Ramos (cell line): Measurements from ENCODE around the gene DDX54.
"Not testable (repeated sequence)": the region's sequence is repeated elsewhere in the genome, so short reads cannot be mapped to it uniquely, and the experiment has no call there.

ENCODE experiments used
- in situ Hi-C: fragments of 300-500 bp; cut with MboI; formaldehyde crosslinking; loops from one replicate; pipeline ENCODE4 v1.14.3; 2022; ENCODE audit warnings: low sequenced_read_pairs; ENCODE audit not compliant: unreplicated experiment

Gene DDX54

DNA sequence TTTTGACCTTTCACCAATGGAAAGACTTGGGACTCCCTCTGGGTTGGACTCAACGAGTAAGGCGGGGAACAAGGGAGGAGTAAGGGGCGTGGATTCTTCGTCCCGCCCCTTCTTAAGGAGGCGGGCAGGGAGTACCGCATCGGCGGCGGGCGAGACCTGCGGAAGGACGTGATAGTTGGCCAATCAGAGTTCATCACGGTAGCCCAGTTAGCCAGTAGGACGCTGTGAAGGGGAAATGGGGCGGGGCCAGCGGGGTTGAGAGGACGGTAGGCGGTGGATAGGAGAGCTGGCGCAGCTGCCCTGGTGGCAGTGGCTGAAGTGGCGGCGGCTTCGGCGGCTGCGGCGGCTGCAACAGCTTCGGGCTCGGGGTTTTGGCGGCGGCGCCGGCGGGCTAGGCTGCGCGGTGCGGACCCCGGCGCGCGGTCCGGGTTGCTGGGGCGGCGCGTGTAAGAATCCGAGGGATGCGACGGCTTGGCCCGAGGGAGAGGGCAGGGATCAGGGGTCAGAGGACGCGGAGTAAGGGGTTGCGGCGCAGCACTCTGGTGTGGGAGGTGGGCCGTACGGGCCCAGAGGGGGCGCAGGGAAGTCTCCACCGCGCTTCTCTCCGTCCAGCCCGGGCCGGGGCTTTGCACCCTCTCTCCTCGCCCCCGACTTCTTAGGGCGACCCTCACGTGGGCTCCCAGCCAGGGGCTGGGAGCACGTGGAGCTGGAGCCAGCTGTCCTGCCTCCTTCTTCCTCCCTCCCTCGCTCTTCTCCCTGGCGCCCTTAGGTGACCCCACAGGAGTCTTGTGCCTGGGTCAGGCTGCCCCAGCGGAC is 36.1 kb upstream of the DDX54 start, which contains the start of gene TPCN1:
Gene TPCN1, plus strand, starts transcription at position 284 of the 816 bp plus-strand sequence. CDS start 5,389 bp downstream, outside the sequence.
- in situ Hi-C loops, result no loop called here

DNA sequence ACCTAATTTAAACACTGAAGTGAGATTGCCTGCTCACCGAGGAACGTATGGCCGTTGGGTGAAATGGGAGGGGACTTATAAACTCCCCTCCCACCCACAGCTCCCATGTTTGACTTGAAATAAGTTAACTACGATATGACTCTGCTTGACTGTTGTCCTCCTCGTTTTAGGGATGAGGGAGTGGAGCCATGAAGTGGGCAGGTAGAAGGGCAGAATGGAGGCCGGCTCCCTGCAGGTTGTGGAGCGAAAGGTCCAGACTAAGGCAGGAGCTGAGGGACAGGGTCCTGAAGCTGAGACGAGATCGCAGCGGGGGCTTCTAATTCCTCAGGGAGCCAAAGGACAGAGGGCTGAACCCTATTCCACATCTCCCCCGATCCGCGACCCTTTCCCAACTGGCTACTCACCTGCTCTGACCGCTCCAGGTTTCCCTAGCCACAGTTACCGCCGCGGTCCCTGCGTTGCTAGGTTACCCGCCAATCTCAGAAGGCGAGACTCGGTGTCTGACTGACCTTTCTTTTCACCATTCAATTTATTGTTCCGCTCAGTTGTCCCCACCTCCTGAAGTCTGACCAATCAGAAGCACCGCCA is 35.4 kb upstream of the DDX54 start:
- in situ Hi-C loops, result no loop called here

DNA sequence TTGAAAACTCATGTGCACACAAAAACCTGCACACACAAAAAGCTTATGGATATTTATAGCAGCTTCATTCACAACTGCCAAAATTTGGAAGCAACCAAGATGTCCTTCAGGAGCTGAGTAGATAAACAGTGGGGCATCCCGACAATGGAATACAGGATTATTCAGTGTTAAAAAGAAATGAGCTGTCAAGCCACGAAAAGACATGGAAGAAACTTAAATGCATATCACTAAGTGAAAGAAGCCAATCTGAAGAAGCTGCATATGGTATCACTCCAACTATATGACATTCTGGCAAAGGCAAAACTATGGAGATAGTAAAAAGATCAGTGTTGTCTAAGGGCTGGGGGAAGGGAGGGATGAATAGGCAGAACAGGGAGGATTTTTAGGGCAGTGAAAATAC is 30.7 kb upstream of the DDX54 start:
- in situ Hi-C loops, result no loop called here

DNA sequence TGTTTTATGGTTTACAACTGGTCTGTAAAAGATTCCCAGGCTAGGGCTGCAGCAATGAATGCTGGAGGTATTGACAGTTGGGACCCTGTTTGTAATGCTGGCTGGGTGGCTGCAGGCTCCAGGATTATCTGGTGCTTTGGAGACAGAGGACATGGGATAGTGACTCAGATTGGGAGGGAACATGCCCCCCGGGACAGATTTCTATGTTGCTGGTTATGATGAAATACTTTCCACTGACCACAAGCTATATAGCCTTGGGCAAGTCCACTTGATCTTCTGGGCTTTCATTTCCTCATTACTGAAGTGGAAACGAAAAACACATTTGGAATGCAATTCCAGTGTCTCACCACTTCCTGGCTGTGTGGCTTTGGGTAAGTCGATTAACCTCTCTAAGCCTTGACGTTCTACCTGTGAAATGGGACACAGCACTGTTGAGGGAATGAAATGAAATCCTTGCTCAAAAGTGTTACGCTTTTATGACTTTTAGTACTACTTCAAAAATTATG is 29.7 kb upstream of the DDX54 start:
- in situ Hi-C loops, result no loop called here

DNA sequence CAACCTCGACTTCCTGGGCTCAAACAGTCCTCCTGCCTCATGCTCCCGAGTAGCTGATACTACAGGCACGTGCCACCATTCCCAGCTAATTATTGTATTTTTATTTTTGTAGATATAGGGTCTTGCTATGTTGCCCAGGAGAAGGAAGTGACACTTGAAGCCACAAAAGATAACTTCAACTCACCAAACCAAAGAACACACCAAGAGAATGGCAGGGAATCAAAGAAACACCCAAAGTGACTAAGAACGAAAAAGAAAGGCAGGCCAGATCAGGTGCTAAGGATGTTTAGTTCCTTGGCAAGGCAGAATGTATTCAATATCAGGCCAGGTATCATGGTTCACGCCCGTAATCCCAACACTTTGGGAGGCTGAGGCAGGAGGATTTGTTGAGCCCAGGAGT is 25.9 kb upstream of the DDX54 start:
- in situ Hi-C loops, result no loop called here

DNA sequence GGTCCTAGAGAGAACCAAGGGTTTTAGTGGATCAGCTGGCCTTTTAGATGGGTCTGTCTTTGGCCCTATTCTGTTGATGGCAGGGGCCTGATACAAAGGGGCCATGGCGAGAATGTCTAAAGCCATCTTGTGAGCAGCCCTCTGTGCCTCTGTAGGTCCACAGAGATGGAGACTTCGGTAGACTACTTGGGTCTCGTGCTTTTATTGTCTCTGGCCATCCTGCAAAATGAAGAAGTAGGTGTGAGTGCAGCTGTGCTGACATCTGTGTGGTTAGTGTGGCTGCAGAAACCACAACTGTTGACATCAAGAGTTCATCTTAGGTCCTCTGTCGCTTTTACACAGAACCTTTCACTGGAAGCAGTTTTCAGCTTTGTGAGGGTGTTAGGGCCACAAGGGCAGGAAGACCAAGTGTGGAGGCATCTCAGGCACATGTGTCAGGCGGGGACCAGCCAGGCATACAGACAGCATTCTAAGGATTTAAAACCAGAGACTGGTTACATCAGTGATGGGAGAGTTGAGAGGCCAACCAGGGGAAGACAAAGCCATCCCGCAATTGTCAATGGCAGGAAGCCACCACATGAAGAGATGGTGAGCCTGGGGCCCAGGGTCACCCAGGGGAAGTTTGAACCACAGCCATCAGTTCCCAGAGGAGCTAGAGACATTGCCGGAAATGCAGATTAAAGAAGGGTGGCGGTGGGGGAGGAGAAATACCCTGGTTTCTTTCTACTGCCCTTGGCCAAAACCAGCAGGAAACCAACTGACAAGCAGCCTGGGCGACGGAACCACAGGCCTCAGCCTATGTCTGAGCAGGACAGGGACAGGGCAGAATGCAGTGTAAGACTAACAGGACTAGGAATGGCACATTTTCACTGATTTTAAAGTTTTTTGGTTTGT is 23.0 kb upstream of the DDX54 start:
- in situ Hi-C loops, result no loop called here

DNA sequence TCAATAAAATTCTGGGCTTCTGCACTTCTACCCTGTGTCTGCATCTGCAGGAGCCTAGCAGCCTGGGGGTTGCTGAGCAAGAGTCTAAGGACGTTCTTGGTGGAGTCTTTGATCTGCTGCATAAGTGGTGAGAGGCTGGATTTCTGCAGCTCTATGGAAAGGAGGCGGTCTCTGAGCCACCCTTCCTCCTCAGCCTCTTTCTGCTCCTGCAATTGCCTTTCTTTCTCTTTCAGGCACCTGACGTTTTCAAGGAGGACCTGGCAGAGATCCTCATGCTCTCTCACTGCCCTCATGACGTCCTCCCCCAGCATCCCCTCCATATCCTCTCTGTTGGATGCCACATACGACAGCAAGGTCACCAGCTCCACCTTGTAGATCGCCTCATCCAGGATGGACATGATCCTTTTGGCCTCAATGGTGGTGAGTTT is 22.3 kb upstream of the DDX54 start:
- in situ Hi-C loops, result no loop called here

DNA sequence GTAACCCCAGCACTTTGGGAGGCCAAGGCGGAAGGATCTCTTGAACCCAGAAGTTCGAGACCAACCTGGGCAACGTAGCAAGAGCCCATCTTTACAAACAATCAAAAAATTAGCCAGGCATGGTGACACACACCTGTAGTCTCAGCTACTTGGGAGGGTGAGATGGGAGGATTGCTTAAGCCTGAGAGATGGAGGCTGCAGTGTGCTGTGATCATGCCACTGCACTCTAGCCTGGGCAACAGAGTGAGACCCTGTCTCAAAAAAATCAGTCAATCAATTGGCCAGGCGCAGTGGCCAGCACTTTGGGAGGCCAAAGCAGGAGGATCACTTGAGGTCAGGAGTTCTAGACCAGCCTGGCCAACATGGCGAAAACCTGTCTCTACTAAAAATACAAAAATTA is 21.5 kb upstream of the DDX54 start:
- in situ Hi-C loops, result not testable (repeated sequence)

DNA sequence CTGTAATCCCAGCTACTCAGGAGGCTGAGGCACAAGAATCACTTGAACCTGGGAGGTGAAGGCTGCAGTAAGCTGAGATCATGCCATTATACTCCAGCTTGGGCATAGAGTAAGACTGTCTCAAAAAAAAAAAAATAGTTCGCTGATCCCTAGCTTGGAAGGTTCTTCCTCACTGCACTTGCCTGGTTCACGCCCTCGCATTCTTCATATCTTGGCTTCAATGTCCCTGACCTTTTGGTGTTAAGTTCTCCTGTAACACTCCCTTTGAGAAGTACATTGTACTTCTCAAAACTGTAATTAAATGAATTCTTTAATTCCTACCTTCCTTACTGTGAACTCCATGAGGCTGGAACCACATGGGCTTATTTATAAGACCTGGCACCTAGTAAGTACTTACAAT is 19.5 kb upstream of the DDX54 start:
- in situ Hi-C loops, result no loop called here

- in situ Hi-C loops, result no loop called here
Measured at GRCh38 chr12:113203852-113204760, 18.8 kb upstream of the DDX54 start.

DNA sequence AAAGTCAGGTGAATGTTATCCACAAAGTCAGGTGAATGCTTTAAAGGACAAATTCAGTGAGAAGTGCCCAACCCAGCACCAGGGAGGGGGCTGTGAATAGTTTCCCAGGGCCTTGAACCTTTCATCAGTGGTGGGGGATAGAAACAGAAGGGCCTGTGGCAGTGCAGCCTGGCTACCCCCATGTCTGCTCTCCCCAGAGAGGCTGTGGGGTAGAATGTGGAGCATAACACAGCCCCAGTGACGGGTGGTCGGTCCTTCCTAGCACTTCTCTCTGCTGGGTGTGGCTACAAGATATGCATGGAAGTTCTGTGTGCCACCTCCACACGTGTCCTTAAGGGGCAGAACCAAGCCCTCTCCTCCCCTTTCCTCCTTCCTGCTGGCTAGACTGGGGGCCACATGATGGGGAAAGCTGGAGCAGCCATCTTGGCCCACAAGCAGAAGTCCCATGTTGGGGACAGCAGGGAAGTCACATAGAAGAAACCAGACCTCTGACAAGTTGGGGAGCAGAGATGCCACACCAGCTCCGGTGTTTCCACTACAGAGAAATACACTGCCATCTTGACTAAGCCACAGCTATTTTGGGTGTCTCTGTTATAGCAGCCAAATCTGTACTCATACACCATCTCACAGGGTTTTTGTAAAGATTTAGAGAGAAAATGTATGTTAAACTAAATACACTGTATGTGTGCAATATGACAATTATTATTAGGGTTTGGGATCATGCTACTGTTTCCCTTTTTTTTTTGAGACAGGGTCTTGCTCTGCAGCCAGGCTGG is 17.2 kb upstream of the DDX54 start:
- in situ Hi-C loops, result no loop called here

GRCh38 chr12:113201187-113202177 is 16.2 kb upstream of the DDX54 start:
- in situ Hi-C loops, result no loop called here

- in situ Hi-C loops, result no loop called here
Measured at GRCh38 chr12:113200021-113200797, 14.9 kb upstream of the DDX54 start.

DNA sequence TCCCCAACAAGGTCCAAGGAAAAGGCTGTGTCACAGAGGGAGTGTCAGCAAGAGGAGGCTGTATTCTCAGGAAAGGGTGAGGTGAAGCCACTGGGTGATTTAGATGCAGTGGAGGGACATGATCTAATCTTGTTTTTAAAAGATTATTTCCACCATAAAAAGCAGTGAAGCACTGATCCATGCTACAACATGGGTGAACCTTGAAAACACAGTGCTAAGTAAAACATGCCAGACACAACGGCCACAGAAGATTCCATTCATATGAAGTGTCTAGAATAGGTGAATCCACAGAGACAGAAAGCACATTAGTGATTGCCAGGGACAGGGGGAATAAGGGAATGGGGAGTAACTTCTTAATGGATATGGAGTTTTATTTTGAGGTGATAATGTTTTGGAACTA is 13.0 kb upstream of the DDX54 start:
- in situ Hi-C loops, result loop anchor here (10.0 kb wide), 2 partner anchors 117 to 237 kb away; no protein-coding TSS in a partner anchor

DNA sequence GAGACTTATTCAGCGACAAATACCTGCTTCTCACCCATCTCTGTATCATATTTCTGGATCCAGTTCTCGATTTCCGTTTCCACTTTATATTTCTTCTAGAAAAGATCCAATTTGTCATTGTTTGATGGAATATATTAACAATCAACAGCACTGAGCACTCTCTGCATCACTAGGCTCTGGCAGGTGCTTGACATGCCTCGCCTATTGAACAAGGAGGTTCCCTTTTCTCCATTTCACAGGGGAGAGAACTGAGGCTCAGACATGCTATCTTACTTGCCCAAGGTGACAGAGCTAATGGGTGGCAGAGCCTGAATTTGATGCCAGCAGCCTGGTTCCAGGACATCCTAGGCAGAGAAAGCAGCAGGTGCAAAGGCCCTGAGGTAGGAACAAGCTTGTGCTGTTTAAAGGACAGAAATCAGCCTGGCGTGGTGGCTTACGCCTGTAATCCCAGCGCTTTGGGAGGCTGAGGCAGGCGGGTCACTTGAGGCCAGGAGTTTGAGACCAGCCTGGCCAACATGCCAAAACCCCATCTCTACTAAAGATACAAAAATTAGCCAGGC is 12.3 kb upstream of the DDX54 start:
- in situ Hi-C loops, result loop anchor here (10.0 kb wide), 2 partner anchors 117 to 237 kb away; no protein-coding TSS in a partner anchor

GRCh38 chr12:113196990-113197389 is 11.7 kb upstream of the DDX54 start:
- in situ Hi-C loops, result loop anchor here (10.0 kb wide), 2 partner anchors 118 to 238 kb away; no protein-coding TSS in a partner anchor
